CD4-positive, alpha-beta T cell (primary cell): Measurements from ENCODE around the gene BDP1. TPM values are rescaled to one million over a fixed set of nuclear protein-coding genes. Genes with fewer than 3 reads are reported as not detected.

Experiments used
- ATAC-seq: fragments of 200-7000 bp; cut with Tn5 transposase; one replicate; pipeline ENCODE4 v1.10.0; 2022; ENCODE audit warnings: mild to moderate bottlenecking; ENCODE audit not compliant: poor library complexity
- CTCF ChIA-PET: fragments of 350-600 bp; sonication (Branson Sonifier 250); formaldehyde crosslinking; loops from one replicate; lab custom pipeline; 2021; ENCODE audit warnings: antibody characterized with exemption, inconsistent platforms; lab: Charles Lee
- POLR2A ChIA-PET: fragments of 350-600 bp; sonication (Branson Sonifier 250); formaldehyde crosslinking; loops from one replicate; lab custom pipeline; 2021; ENCODE audit warnings: antibody characterized with exemption, inconsistent platforms; lab: Charles Lee
- DNase-seq, 14 experiments: peaks; one replicate each; pipeline ENCODE4 v3.0.0-alpha.2; 2013 to 2020; ENCODE audit warnings: mixed read lengths in 2 of 14
- H3K27ac ChIP-seq, 2 donors: one replicate each; pipeline versions ENCODE4 v1.5.1 to v1.7.0; 2013; ENCODE audit warnings: low read length in 2 of 2, low read depth in 1 of 2, mild to moderate bottlenecking in 1 of 2
- H3K27me3 ChIP-seq, 2 experiments: 1 replicate in 1 of 2; 2 replicates in 1 of 2; pipeline versions ENCODE4 v1.6.1 to v1.7.0; 2013; ENCODE audit warnings: low read length in 2 of 2, control low read depth in 1 of 2, mild to moderate bottlenecking in 1 of 2, moderate library complexity in 1 of 2; ENCODE audit not compliant: insufficient read depth in 2 of 2, control insufficient read depth in 1 of 2
- H3K36me3 ChIP-seq: one replicate; pipeline ENCODE4 v1.6.1; 2013; ENCODE audit warnings: low read length, control low read depth; ENCODE audit not compliant: insufficient read depth
- H3K4me1 ChIP-seq: one replicate; pipeline ENCODE4 v1.6.1; 2013; ENCODE audit warnings: low read length, control low read depth; ENCODE audit not compliant: insufficient read depth
- H3K4me3 ChIP-seq: one replicate; pipeline ENCODE4 v1.5.1; 2013; ENCODE audit warnings: mild to moderate bottlenecking, low read length, moderate library complexity
- H3K9me3 ChIP-seq, 2 experiments: 1 replicate in 1 of 2; 2 replicates in 1 of 2; pipeline versions ENCODE4 v1.6.1 to v1.7.0; 2013; ENCODE audit warnings: low read length in 2 of 2, mild to moderate bottlenecking in 2 of 2, control low read depth in 1 of 2, moderate library complexity in 1 of 2; ENCODE audit not compliant: control insufficient read depth in 1 of 2, insufficient read depth in 1 of 2
- H3K27ac Mint-ChIP-seq: one replicate; pipeline ENCODE4 v1.8.0; 2020; ENCODE audit warnings: mixed read lengths
- H3K27me3 Mint-ChIP-seq: one replicate; pipeline ENCODE4 v1.8.0; 2021; ENCODE audit warnings: mixed read lengths
- H3K36me3 Mint-ChIP-seq: one replicate; pipeline ENCODE4 v1.8.0; 2021; ENCODE audit warnings: low read depth, mixed read lengths
- H3K4me1 Mint-ChIP-seq: one replicate; pipeline ENCODE4 v1.8.0; 2021; ENCODE audit warnings: low read depth, mixed read lengths
- H3K4me3 Mint-ChIP-seq: one replicate; pipeline ENCODE4 v1.8.0; 2020; ENCODE audit warnings: mild to moderate bottlenecking, mixed read lengths
- H3K9me3 Mint-ChIP-seq: one replicate; pipeline ENCODE4 v1.8.0; 2020; ENCODE audit warnings: mixed read lengths
- CTCF ChIP-seq: fragments of 200-600 bp; IDR thresholded peaks from one replicate; pipeline ENCODE4 v1.8.0; 2022; ENCODE audit warnings: antibody characterized with exemption, mild to moderate bottlenecking
- intact Hi-C, 2 experiments: fragments of 100-400 bp; cut with DNase I in 1 of 2; cut with micrococcal nuclease in 1 of 2; formaldehyde crosslinking; loops; one replicate each; pipeline versions ENCODE4 v1.15.1 to v1.9.0; 2023 to 2025; cut with DNase I, micrococcal nuclease
- total RNA-seq, 174 experiments: library from RNA in 2 of 174; stranded (reverse) in 2 of 174; gene quantifications; one replicate each; pipeline ENCODE4 v1.2.3 and lab custom pipeline; 2021 to 2026

Gene BDP1
- total RNA-seq, 2 experiments from 2014 or later = 31.3 to 31.9 TPM

- Mint-ChIP-seq H3K4me3 (no peak overlapping the region), H3K36me3 (peaks cover 76% of the 10 kb centered on the region), H3K27ac (no peak overlapping the region), H3K27me3 (no peaks in the 10 kb centered on the region), H3K9me3 (no peaks in the 10 kb centered on the region), H3K4me1 (peaks cover 17% of the 10 kb centered on the region)
- Histone ChIP-seq H3K4me3 (no peak overlapping the region), H3K27me3 (no peaks in the 10 kb centered on the region), H3K9me3 (no peaks in the 10 kb centered on the region), H3K36me3 (peaks cover 52% of the 10 kb centered on the region), H3K4me1 (no peaks in the 10 kb centered on the region), H3K27ac (no peak overlapping the region)
- ChIA-PET POLR2A (no interaction called here), CTCF (no interaction called here)
- intact Hi-C loops = no loop called here
- ATAC-seq (no peak), DNase-seq (no peak)
- no peak for TF ChIP-seq CTCF
Measured at GRCh38 chr5:71615809-71616208, 160.4 kb downstream of the BDP1 start.

Other genes starting within 250 kb of the BDP1 start
- 10 to 100 TPM; 16.3 to 18.7 TPM for gene MCCC2, start 131.7 kb downstream of the BDP1 start, total RNA-seq